SU-DHL-6 (cell line): ENCODE measurements around the gene ROBO2.

Experiments used
- EZH2phosphoT487 ChIP-seq: fragments of 200-600 bp; sonication (generic), shearing (Covaris generic); conservative IDR thresholded peaks from 2 replicates; pipeline ENCODE4 v1.6.1; 2018; ENCODE audit warnings: mild to moderate bottlenecking, antibody characterized with exemption, low read length, moderate library complexity, mixed read lengths
- TF ChIP-seq, protein P1 (sequence below): fragments of 200-600 bp; sonication (generic); IDR thresholded peaks from one replicate; pipeline ENCODE4 v1.5.1; 2017; ENCODE audit warnings: antibody characterized with exemption, mild to moderate bottlenecking, low read length, moderate library complexity; ENCODE audit not compliant: insufficient read depth, poor library complexity, severe bottlenecking

GRCh38 chr3:77026904-77027634, 12.8 kb upstream of the ROBO2 start:
- TF ChIP-seq, protein P1, sequence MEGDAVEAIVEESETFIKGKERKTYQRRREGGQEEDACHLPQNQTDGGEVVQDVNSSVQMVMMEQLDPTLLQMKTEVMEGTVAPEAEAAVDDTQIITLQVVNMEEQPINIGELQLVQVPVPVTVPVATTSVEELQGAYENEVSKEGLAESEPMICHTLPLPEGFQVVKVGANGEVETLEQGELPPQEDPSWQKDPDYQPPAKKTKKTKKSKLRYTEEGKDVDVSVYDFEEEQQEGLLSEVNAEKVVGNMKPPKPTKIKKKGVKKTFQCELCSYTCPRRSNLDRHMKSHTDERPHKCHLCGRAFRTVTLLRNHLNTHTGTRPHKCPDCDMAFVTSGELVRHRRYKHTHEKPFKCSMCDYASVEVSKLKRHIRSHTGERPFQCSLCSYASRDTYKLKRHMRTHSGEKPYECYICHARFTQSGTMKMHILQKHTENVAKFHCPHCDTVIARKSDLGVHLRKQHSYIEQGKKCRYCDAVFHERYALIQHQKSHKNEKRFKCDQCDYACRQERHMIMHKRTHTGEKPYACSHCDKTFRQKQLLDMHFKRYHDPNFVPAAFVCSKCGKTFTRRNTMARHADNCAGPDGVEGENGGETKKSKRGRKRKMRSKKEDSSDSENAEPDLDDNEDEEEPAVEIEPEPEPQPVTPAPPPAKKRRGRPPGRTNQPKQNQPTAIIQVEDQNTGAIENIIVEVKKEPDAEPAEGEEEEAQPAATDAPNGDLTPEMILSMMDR: no peak
- TF ChIP-seq EZH2phosphoT487: no peak
